Fibroblast of lung (primary cell): ENCODE results near the gene PCGF6. TPM values are rescaled to one million over a fixed set of nuclear protein-coding genes. Genes with fewer than 3 reads are reported as not detected.

Experiments used
- DNase-seq, 2 donors: peaks; one replicate each; pipeline versions ENCODE4 v3.0.0 to v3.0.0-alpha.2; 2010; ENCODE audit warnings: low read depth in 2 of 2
- H2AFZ ChIP-seq: 2 replicates; pipeline ENCODE4 v1.5.1; 2012; ENCODE audit warnings: low read length, control low read depth, inconsistent platforms
- H3K27ac ChIP-seq: 2 replicates; pipeline ENCODE4 v1.5.1; 2011; ENCODE audit warnings: low read length, control low read depth; ENCODE audit not compliant: insufficient read depth
- H3K27me3 ChIP-seq: 2 replicates; pipeline ENCODE4 v1.5.1; 2011; ENCODE audit warnings: mild to moderate bottlenecking, low read length; ENCODE audit not compliant: control insufficient read depth, insufficient read depth
- H3K36me3 ChIP-seq: 2 replicates; pipeline ENCODE4 v1.5.1; 2011; ENCODE audit warnings: low read length; ENCODE audit not compliant: control insufficient read depth, insufficient read depth
- H3K4me1 ChIP-seq: 2 replicates; pipeline ENCODE4 v1.5.1; 2011; ENCODE audit warnings: low read length; ENCODE audit not compliant: control insufficient read depth, insufficient read depth; ENCODE audit errors: extremely low read depth
- H3K4me2 ChIP-seq: 2 replicates; pipeline ENCODE4 v1.5.1; 2011; ENCODE audit warnings: low read length, control low read depth; ENCODE audit not compliant: insufficient read depth; ENCODE audit errors: extremely low read depth
- H3K4me3 ChIP-seq, 4 experiments: fragments of 200-600 bp in 1 of 4; sonication (generic) in 1 of 4; replicated peaks in 1 of 4; 2 replicates each; pipeline ENCODE4 v1.5.1; 2011 to 2016; ENCODE audit warnings: low read length in 4 of 4, low read depth in 3 of 4, mild to moderate bottlenecking in 3 of 4, control low read depth in 2 of 4, inconsistent platforms in 1 of 4, mixed read lengths in 1 of 4; ENCODE audit not compliant: insufficient read depth in 1 of 4; ENCODE audit errors: control extremely low read depth in 1 of 4
- H3K79me2 ChIP-seq: 2 replicates; pipeline ENCODE4 v1.5.1; 2012; ENCODE audit warnings: mild to moderate bottlenecking, low read length, inconsistent platforms; ENCODE audit not compliant: control insufficient read depth, insufficient read depth
- H3K9ac ChIP-seq: 2 replicates; pipeline ENCODE4 v1.5.1; 2011; ENCODE audit warnings: mild to moderate bottlenecking, low read length, control low read depth; ENCODE audit not compliant: insufficient read depth
- H3K9me3 ChIP-seq: 2 replicates; pipeline ENCODE4 v1.5.1; 2012; ENCODE audit warnings: low read depth, low read length; ENCODE audit not compliant: control insufficient read depth, insufficient read depth
- H4K20me1 ChIP-seq: 2 replicates; pipeline ENCODE4 v1.5.1; 2011; ENCODE audit warnings: low read length; ENCODE audit not compliant: control insufficient read depth, insufficient read depth; ENCODE audit errors: extremely low read depth
- CTCF ChIP-seq, 2 donors: IDR thresholded peaks in 1 of 2; conservative IDR thresholded peaks in 1 of 2; 1 replicate in 1 of 2; 2 replicates in 1 of 2; pipeline ENCODE4 v1.5.1; 2011 to 2012; ENCODE audit warnings: low read length in 2 of 2, control low read depth in 1 of 2, inconsistent platforms in 1 of 2, low read depth in 1 of 2, mild to moderate bottlenecking in 1 of 2
- EZH2 ChIP-seq: IDR thresholded peaks from 2 replicates; pipeline ENCODE4 v1.5.1; 2012; ENCODE audit warnings: low read length, control low read depth, mild to moderate bottlenecking; ENCODE audit errors: missing control alignments
- polyA plus RNA-seq, 2 donors: library from polyadenylated mRNA; depleted of rRNA in 1 of 2; stranded (reverse) in 1 of 2; unstranded in 1 of 2; fragments of >200 nt; gene quantifications; 2 replicates each; pipeline ENCODE4 v1.2.1, GENCODE V29; 2011 to 2012; ENCODE audit warnings: missing spikeins in 1 of 2
- total RNA-seq: library from RNA; depleted of rRNA; stranded (reverse); fragments of >200 nt; gene quantifications from 2 replicates; pipeline ENCODE4 v1.2.1, GENCODE V29; 2014

The PCGF6 gene
- total and polyA plus RNA-seq, 2 donors (not counting 1 experiment from before 2014, with no cell fraction given): 8.9 to 13.2 TPM

- Histone ChIP-seq H3K4me2 (peak overlapping the region; percentile 74), H3K9ac (peak overlapping the region; percentile 55), H3K4me3 (peak overlapping the region; percentile 63 to 100 (median 86)), H2AFZ (peak overlapping the region; percentile 79), H3K36me3 (peaks cover 4% of the 10 kb centered on the region), H3K27ac (peak overlapping the region; percentile 58), H3K79me2 (peaks cover 54% of the 10 kb centered on the region), H3K27me3 (no peaks in the 10 kb centered on the region), H3K4me1 (no peaks in the 10 kb centered on the region), H3K9me3 (no peaks in the 10 kb centered on the region), H4K20me1 (no peaks in the 10 kb centered on the region)
- TF ChIP-seq CTCF (conservative IDR thresholded peaks at IDR 0.05 in 1 of 2, IDR thresholded peaks at IDR 0.05 in 1 of 2; ENCODE audit: low read depth in 1 of 2, low read length in 2 of 2): no peak
- no peak for TF ChIP-seq EZH2
- no peak for DNase-seq
Measured at GRCh38 chr10:103396789-103397087, 45.8 kb upstream of the PCGF6 start.

- no peaks in the 10 kb centered on the region for H3K27me3 ChIP-seq
- peak within 1 kb of the TSS; percentile 80 for H3K4me2 ChIP-seq
- TF ChIP-seq CTCF (conservative IDR thresholded peaks at IDR 0.05 in 1 of 2, IDR thresholded peaks at IDR 0.05 in 1 of 2; ENCODE audit: low read depth in 1 of 2, low read length in 2 of 2) (peak; percentile 12 to 25), EZH2 (no peak)
- DNase-seq: peak; percentile 96 to 98
- H2AFZ ChIP-seq: peak within 1 kb of the TSS; percentile 79
- H3K9ac ChIP-seq: peak within 1 kb of the TSS; percentile 68
- H3K9me3 ChIP-seq: no peaks in the 10 kb centered on the region
- peak within 1 kb of the TSS; percentile 63 to 100 (median 86) for H3K4me3 ChIP-seq
- peaks cover 54% of the 10 kb centered on the region for H3K79me2 ChIP-seq
- no peaks in the 10 kb centered on the region for H3K4me1 ChIP-seq
- peak within 1 kb of the TSS; percentile 84 for H3K27ac ChIP-seq
- H3K36me3 ChIP-seq: peaks cover 4% of the 10 kb centered on the region
- H4K20me1 ChIP-seq: no peaks in the 10 kb centered on the region
Measured at GRCh38 chr10:103396067-103396788, 45.3 kb upstream of the PCGF6 start, which contains the start of the genes ATP5MK and PDCD11. ATP5MK (minus strand) TSS chr10:103396475; CDS start chr10:103392457, 4,018 bp downstream. PDCD11 (plus strand) TSS chr10:103396626; CDS start chr10:103398427, 1,801 bp downstream.

- H3K27ac ChIP-seq: peak overlapping the region; percentile 84
- DNase-seq: peak; percentile 19 to 25
- no peaks in the 10 kb centered on the region for H4K20me1 ChIP-seq
- no peaks in the 10 kb centered on the region for H3K4me1 ChIP-seq
- peak overlapping the region; percentile 68 for H3K9ac ChIP-seq
- peaks cover 3% of the 10 kb centered on the region for H3K36me3 ChIP-seq
- peak overlapping the region; percentile 63 to 100 (median 86) for H3K4me3 ChIP-seq
- no peak for TF ChIP-seq EZH2
- no peak for TF ChIP-seq CTCF (conservative IDR thresholded peaks at IDR 0.05 in 1 of 2, IDR thresholded peaks at IDR 0.05 in 1 of 2; ENCODE audit: low read depth in 1 of 2, low read length in 2 of 2)
- no peaks in the 10 kb centered on the region for H3K9me3 ChIP-seq
- H3K79me2 ChIP-seq: peaks cover 54% of the 10 kb centered on the region
- no peaks in the 10 kb centered on the region for H3K27me3 ChIP-seq
- no peak overlapping the region for H2AFZ ChIP-seq
- peak overlapping the region; percentile 80 for H3K4me2 ChIP-seq
Measured at GRCh38 chr10:103395754-103396066, 44.8 kb upstream of the PCGF6 start.
